Measurements from ENCODE around the gene TSPAN4. TPM values are rescaled to one million over a fixed set of nuclear protein-coding genes. Genes with fewer than 3 reads are reported as not detected.

Gene TSPAN4
- polyA plus RNA-seq, 3 donors = 76.0 to 92.3 (median 85.2) TPM

- DNase-seq = no peak
These were observed 10.6 kb upstream of the TSPAN4 start for GRCh38 chr11:831961-832528.

DNA sequence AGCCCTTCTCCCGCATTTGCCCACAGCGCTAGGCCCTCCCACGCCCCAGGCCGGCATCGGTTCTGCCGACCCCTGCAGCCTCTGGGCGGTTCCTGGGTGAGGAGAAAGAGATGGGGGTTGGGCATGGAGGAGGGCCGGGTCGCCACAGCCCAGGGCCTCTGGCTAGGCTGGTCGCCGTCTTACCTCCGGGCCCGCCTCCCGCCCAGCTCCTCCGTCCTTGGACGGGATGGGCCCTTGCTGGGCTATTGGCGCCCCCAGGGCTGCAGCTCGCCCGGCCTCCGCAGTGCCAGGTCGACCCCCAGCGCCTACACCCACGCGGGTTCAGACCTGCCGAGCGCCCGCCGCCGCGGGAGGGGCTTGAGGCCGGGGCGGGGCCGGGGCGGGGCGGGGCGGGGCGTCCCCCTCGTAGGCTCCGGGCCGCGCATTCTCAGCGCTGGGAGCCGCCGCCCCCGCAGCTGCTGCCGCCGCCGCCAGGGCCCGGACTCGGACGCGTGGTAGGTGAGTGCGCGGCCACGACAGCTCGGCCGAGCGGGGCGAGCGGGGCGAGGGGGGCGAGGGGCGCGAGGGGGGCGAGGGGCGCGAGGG is 10.0 kb upstream of the TSPAN4 start, which contains the start of gene CD151:
CD151 (plus strand) TSS at position 424 of the 585 bp plus-strand sequence. CDS start 3,118 bp downstream, outside the sequence.
- DNase-seq = peak; percentile 65

DNA sequence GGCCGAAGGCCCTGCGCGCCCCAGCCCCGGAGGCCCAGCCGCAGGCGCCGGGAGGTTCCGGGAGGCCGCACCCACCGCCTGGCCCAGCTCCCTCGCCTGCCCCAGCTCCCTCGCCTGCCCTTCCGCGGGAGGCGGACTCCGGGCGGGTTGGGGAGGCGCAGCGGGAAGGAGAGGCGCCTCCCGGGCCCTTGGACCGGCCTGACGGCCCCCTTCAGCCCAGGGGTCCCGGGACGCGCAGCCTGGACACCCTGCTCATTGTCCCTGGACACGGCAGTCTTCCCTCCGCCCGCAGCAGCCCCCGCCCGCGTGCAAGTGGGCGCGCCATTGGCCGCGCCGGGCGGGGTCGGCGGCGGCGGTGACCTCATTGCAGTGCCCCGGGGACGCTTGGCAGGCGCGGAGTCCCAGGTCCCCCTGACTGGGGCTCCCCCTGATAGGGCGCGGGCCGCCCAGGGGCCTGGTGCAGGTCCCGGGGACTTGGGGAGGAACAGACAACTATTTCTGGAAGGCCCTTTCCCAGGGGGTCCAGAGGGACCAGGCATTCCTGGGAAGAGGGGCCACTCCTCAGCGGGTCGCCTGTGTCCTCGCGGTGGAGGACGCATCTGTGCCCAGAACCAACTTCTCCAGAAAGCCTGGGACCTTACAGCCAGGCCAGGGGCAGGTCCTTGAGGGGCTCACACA is 9.4 kb upstream of the TSPAN4 start:
- DNase-seq = peak; percentile 58

GRCh38 chr11:833849-834311 is 8.8 kb upstream of the TSPAN4 start:
- no peak for DNase-seq

- DNase-seq = peak; percentile 77
These were observed 8.0 kb upstream of the TSPAN4 start for GRCh38 chr11:834371-835316.

DNA sequence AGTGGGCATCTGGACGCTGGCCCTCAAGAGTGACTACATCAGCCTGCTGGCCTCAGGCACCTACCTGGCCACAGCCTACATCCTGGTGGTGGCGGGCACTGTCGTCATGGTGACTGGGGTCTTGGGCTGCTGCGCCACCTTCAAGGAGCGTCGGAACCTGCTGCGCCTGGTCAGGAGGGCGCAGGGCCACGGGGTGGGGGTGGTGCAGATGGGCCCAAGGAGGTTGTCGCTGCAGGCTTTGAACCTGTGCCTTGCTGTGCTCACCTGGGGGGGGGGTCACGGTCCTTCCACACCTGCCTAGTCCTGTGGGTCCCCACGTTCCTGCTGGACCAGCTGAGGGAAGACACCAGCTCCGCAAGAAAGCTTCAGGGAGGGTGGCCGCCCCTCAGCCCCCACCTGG is 6.4 kb upstream of the TSPAN4 start:
- DNase-seq = no peak

DNA sequence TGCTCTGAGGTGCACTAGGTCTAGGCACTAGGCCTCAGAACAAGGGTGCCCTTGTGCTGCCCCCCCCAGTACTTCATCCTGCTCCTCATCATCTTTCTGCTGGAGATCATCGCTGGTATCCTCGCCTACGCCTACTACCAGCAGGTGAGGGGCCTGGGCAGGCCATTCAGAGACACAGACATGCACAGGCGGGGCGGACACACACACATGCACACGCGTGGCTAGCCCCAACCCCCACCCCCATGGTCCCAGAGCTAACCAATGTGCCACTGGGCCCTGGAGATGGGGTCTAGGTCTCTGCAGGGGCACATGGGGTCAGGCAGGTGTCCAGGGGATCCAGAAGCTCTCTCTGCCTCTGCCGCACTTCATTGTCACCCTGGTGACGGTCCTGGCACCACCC is 6.0 kb upstream of the TSPAN4 start:
- DNase-seq = no peak

DNA sequence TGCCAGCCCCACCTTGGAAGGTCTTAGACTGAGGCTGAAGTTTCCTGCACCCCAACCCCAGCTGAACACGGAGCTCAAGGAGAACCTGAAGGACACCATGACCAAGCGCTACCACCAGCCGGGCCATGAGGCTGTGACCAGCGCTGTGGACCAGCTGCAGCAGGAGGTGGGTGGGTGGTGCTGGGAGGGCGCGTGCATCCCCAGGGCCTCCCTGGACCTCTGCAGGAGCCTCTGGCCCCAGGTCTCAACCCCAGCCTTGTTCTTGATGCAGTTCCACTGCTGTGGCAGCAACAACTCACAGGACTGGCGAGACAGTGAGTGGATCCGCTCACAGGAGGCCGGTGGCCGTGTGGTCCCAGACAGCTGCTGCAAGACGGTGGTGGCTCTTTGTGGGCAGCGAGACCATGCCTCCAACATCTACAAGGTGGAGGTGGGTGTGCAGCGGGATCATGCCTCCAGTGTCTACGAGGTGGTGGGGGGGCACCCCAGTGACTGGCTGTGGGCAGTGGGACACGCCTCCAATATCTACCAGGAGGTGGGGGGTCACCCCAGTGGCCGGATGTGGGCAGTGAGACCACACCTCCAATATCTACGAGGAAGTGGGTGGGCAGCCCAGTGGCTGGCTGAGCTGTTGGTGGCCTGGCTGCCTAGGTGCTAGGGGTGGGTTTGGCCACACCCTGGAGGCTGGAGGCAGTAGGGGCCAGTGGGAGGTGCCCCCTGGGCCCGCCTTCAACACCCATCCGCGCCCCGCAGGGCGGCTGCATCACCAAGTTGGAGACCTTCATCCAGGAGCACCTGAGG is 5.3 kb upstream of the TSPAN4 start:
- DNase-seq = no peak

GRCh38 chr11:837990-838307 is 4.7 kb upstream of the TSPAN4 start:
- DNase-seq = no peak

DNA sequence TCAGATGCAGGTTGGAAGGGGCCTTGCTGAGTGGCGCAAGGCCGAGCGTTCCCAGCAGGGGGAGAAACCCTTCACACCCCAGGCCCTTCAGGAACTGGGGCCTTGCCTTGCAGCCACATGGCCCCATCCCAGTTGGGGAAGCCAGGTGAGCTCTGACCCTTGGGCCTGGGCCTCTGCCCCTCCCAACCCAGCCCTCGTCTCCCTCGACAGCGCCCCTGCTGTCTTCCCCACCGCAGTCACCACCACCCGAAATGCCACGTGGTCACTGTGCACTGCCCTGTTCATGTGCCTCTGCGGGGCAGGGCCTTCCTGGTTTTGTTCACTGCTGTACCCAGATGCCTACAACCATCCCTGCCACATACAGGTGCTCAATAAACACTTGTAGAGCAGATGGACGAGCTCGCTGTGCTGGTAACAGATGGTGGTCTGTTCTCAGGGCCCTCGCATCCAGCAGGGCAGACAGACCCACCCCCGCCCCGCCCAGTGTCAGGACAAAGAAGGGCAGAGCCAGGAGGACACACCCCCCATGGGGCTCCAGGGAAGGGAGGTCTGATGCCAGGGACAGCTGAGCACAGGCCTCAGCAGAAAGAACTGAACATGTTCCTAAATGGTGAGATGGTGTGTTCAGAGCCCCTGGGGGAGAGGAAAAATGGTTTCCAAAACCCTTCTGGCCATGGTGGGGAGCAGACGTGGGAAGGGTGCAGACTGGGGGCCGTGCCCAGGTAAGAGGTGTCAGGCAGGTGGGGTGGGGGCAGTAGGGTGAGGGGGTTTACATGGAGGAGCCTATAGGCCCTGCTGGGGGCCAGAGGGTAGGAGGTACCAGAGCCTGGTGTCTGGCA is 4.0 kb upstream of the TSPAN4 start:
- DNase-seq = no peak

- no peak for DNase-seq
These were observed 3.4 kb upstream of the TSPAN4 start for GRCh38 chr11:839280-839623.

GRCh38 chr11:839875-840617 is 2.6 kb upstream of the TSPAN4 start:
- no peak for DNase-seq

- DNase-seq = no peak
These were observed 677 bp upstream of the TSPAN4 start for GRCh38 chr11:841981-842369.

GRCh38 chr11:843086-843734 is 558 bp downstream of the TSPAN4 start:
- DNase-seq = no peak

GRCh38 chr11:843818-844692 is 1.4 kb downstream of the TSPAN4 start:
- DNase-seq = peak; percentile 88

DNA sequence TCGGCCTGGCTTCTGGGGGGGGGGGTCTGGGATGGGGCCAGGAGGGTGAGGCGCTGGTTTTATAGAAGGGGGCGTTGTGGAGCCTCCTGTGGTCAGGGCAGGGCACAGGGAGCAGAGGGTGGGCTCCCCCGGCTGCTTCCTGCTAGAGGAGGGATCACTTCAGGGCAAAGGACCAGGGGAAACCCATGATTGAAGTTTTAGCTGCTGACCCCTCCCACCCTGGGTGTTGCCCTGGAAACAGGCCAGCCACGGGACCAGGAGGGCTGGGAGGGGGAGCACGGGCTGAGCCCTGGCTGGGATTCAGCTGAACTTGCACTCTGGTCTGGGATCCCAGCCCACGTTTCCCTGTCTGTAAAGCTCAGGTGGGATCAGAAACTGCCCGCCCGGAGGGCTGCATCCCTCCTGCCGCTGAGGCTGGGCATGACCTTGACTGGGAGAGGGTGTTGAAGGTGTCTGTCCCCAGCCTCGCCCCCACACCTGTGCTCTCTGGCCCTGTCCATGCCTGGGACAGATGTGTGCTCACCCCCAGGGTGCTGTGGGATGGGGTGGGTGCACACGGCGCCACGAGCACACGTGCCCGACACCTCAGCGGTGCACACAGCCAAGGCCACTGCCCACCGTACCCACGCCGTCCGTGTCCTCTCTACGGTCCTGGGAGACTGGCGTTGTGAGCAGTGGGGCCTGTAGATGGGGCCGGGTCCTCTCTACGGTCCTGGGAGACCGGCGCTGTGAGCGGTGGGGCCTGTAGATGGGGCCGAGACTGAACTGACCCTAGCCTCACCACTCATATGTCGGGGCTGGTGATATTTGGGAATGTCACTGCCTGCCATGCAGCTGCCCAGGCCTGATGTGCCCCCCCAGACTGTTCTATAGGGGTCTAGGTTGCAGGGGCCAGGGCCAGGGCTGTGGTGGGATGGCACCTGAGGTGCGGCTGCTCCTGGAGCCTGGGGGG is 2.3 kb downstream of the TSPAN4 start:
- DNase-seq = peak; percentile 89

DNA sequence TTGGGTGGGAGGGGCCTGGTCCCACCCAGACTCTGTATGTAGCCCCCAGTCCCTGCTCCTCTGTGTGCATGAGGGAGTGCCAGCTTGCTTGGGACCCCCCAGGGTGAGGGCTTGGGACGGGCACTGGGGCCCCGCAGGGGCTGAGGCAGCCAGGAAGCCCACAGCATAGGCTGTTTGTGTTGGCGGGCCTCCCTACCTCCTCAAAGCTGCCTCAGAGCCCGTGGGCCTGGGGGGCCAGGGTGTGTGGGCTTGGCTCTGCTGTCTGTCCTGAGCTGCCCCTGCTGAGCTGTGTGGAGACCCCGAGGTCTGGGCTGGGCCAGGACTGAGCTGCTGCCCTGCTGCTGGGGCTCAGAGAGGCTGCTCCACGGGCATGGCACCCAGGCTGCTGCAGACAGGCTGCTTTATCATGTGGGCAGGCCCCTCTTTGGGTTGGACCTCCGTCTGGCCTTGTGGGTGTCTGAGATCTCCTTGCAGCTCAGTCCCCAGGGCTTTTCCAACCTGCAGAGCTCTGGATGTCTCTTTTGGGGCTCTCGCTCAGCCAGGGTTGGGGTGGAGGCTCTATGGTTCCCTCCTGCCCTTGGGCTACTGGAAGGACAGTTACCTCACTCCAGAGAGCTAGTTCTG is 3.3 kb downstream of the TSPAN4 start:
- DNase-seq = no peak
